Left ventricle myocardium inferior (tissue), 1 donor: Measurements from ENCODE around the gene APPL2. TPM values are rescaled to one million over a fixed set of nuclear protein-coding genes. Genes with fewer than 3 reads are reported as not detected.
A peak's percentile ranks its signal among the peaks of the same experiment; 100 is the strongest.

Experiments
- DNase-seq: peaks from one replicate; pipeline ENCODE4 v3.0.0-alpha.2; 2020
- H3K27ac ChIP-seq: fragments of 200-600 bp; replicated peaks from 2 replicates; pipeline ENCODE4 v1.8.0; 2021
- H3K27me3 ChIP-seq: fragments of 200-600 bp; 2 replicates; pipeline ENCODE4 v1.8.0; 2021; ENCODE audit warnings: low read depth
- H3K36me3 ChIP-seq: fragments of 200-600 bp; 2 replicates; pipeline ENCODE4 v1.8.0; 2021
- H3K4me1 ChIP-seq: fragments of 200-600 bp; 2 replicates; pipeline ENCODE4 v1.8.0; 2021
- H3K4me3 ChIP-seq: fragments of 200-600 bp; 2 replicates; pipeline ENCODE4 v1.8.0; 2021; ENCODE audit warnings: mild to moderate bottlenecking, moderate library complexity
- H3K9me3 ChIP-seq: fragments of 200-600 bp; replicated peaks from 2 replicates; pipeline ENCODE4 v1.8.0; 2021
- intact Hi-C: fragments of 100-400 bp; cut with micrococcal nuclease; formaldehyde crosslinking; loops from one replicate; pipeline ENCODE4 v1.11.0; 2022
- total RNA-seq: library from RNA; stranded (reverse); fragmentation: NEBNext Ultra II Directional; extraction: Animal tissue kit (Norgen Biotek cat#: 25700); gene quantifications from one replicate; pipeline ENCODE4 v1.2.1, GENCODE V29; 2021
- TF ChIP-seq, protein P1 (sequence below): fragments of 200-600 bp; IDR thresholded peaks from 2 replicates; pipeline ENCODE4 v1.8.0; 2021; ENCODE audit warnings: antibody characterized with exemption, mild to moderate bottlenecking, borderline replicate concordance
- donor health status: DM: no; HTN: yes; CAD: no; lungs with severe emphysema.

The APPL2 gene
- total RNA-seq, 1 donor from 2014 or later: 19.8 TPM

DNA sequence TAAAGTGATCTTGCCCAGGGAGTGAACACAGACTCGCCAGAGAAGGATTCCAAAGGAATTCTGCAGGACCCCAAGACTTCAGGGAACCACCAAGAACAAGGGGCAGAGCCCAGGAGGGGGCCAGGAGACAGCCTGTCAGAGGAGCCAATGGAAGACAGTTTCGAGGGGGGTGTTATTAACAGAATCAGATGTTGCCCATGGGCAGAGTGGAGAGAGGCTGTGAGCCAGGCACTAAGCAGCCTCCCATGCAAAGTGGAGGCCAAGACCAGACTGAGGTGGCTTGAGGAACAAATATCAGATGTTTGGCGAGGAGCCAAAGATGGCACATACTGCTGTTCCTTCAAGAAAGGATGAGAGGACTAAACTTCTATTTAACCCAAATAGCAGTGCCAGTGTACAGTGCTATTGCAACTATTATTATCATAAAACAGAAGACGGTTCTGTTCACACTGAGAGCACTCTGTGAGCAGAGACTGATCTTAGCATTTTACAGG lies 12.6 kb downstream of the APPL2 start:
- Histone ChIP-seq H3K36me3 (peaks cover 30% of the 10 kb centered on the region), H3K9me3 (no peaks in the 10 kb centered on the region), H3K4me3 (no peak overlapping the region), H3K27me3 (no peaks in the 10 kb centered on the region), H3K27ac (peak overlapping the region; percentile 82), H3K4me1 (peaks cover 86% of the 10 kb centered on the region)
- intact Hi-C loops: no loop called here
- TF ChIP-seq, protein P1, sequence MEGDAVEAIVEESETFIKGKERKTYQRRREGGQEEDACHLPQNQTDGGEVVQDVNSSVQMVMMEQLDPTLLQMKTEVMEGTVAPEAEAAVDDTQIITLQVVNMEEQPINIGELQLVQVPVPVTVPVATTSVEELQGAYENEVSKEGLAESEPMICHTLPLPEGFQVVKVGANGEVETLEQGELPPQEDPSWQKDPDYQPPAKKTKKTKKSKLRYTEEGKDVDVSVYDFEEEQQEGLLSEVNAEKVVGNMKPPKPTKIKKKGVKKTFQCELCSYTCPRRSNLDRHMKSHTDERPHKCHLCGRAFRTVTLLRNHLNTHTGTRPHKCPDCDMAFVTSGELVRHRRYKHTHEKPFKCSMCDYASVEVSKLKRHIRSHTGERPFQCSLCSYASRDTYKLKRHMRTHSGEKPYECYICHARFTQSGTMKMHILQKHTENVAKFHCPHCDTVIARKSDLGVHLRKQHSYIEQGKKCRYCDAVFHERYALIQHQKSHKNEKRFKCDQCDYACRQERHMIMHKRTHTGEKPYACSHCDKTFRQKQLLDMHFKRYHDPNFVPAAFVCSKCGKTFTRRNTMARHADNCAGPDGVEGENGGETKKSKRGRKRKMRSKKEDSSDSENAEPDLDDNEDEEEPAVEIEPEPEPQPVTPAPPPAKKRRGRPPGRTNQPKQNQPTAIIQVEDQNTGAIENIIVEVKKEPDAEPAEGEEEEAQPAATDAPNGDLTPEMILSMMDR: no peak
- DNase-seq: no peak

DNA sequence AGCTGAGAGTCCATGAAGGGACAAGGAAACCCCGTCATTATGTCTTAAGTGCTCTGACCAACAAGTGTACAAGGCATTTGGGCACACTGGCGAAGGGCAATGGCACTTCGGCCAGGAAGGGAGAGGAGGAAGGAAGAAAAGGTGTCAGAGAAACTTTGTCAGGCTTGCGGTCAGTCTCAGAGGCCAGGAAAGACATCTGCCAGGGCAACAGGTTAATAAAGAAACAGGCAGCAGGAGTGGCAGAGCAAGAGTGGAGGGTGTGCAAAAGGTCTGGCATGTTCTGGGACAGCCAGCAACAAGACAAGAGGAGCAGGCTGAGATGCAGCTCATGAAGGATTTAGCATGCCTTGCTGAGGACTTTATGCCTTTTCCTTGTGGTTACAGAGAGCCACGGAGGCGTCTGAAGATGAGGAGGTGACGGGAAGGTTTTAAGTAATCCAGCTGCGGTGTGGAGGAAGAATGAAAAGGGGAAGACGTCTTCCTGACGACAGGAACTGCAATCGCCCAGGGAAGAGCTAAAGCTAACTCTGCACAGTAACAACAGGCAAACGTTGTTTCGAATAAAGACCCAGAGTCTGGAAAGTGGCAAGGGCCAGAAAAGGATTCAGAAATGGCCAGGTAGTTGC lies 13.1 kb downstream of the APPL2 start:
- TF ChIP-seq, protein P1: no peak
- H3K27me3 ChIP-seq: no peaks in the 10 kb centered on the region
- intact Hi-C loops: no loop called here
- H3K9me3 ChIP-seq: no peaks in the 10 kb centered on the region
- H3K36me3 ChIP-seq: peaks cover 25% of the 10 kb centered on the region
- peaks cover 92% of the 10 kb centered on the region for H3K4me1 ChIP-seq
- DNase-seq: no peak
- H3K27ac ChIP-seq: peak overlapping the region; percentile 82
- no peak overlapping the region for H3K4me3 ChIP-seq

DNA sequence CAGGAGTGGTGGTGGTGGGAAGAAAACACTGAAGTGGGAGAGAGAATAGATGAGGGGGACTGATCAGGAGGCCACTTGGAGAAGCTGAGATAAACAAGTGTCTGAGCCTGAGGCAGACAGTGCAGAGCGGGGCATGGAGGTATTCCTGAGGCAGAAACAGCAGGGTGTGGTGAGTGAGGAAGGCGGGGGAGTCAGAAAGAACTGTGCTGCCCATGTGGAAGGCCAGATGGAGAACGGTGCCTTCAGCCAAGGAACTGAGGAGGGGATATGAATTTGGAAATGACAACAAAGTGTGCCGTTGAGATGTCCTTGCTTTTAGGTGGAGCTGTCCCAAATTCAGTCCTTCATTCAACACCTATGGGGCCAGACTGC lies 13.7 kb downstream of the APPL2 start:
- Histone ChIP-seq H3K4me1 (peaks cover 97% of the 10 kb centered on the region), H3K27ac (peak overlapping the region; percentile 82), H3K27me3 (no peaks in the 10 kb centered on the region), H3K36me3 (peaks cover 25% of the 10 kb centered on the region), H3K4me3 (no peak overlapping the region), H3K9me3 (no peaks in the 10 kb centered on the region)
- TF ChIP-seq, protein P1: no peak
- DNase-seq: no peak
- intact Hi-C loops: no loop called here

DNA sequence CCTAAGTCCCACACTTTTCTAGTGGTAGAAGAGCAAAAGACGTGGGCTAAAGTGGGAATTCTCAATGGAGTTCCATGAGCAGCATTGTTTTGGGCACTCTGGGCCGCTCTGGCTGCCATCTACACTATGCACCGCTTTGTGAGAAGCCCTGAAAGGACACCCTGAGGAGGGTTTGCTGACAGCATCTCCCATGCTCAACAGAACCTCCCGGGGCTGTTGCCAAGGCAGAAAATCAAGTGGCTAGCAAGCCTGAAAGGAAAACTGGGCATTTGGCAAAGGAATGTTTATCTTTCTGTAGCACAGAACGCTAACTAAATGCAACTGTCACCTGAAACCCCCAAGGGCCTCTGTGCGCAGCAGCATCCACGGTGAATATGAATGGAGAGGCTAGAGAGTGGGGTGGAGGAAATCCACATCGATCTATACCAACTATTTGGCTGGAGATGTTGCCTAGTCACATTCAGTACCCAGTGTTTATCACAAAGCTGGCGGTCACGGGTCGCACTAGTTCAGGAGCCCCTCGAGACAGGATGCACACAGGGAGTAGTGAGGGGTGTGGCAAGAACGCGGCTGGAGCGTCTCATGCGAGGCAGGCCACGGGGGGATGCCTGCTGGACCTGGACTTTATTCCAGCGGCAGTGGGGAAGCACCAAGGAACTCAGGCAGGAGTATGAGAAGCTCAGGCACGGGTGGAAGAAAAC lies 14.2 kb downstream of the APPL2 start:
- Histone ChIP-seq H3K4me1 (peaks cover 94% of the 10 kb centered on the region), H3K4me3 (no peak overlapping the region), H3K27ac (peak overlapping the region; percentile 82), H3K9me3 (no peaks in the 10 kb centered on the region), H3K27me3 (no peaks in the 10 kb centered on the region), H3K36me3 (peaks cover 30% of the 10 kb centered on the region)
- TF ChIP-seq, protein P1: no peak
- no peak for DNase-seq
- intact Hi-C loops: no loop called here

DNA sequence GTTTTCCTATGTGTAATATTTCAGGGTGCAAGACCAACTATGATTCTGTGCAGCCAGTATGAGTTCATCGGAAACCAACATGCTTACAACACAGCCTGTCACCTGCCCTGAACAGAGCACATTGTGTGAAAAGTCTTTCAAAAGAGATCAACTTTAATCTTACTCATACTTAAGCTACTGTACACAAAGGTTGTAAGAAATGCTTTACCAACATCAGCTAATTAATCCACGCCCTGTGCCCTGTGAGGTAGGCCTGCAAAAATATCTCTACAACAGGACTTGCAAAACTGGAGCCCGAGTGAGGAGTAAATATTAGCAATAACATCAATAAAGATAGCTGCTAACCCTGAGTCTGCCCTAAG lies 15.1 kb downstream of the APPL2 start:
- TF ChIP-seq, protein P1: no peak
- H3K4me3 ChIP-seq: no peak overlapping the region
- peaks cover 38% of the 10 kb centered on the region for H3K36me3 ChIP-seq
- peak overlapping the region; percentile 82 for H3K27ac ChIP-seq
- peaks cover 85% of the 10 kb centered on the region for H3K4me1 ChIP-seq
- H3K27me3 ChIP-seq: no peaks in the 10 kb centered on the region
- no peaks in the 10 kb centered on the region for H3K9me3 ChIP-seq
- intact Hi-C loops: no loop called here
- no peak for DNase-seq
